ENCODE results near the gene DXO. TPM values are rescaled to one million over a fixed set of nuclear protein-coding genes. Genes with fewer than 3 reads are reported as not detected.
A peak's percentile ranks its signal among the peaks of the same experiment; 100 is the strongest.

Gene DXO
- total and polyA plus RNA-seq, 2 of the 13 experiments (the other 11 are each of a cell fraction or from before 2014, with no cell fraction given): 18.6 to 26.2 TPM

- TF ChIP-seq ZFP37 (CRISPR knock-in tag; IDR thresholded peaks at IDR 0.05; ENCODE audit: borderline replicate concordance): 0 out of 2 replicates have a peak, but pooled peaks have one; percentile 29
- peak; percentile 83 for TF ChIP-seq ZNF567 (CRISPR knock-in tag; IDR thresholded peaks at IDR 0.05; ENCODE audit: borderline replicate concordance)
- no peak; the same call in 1 of the 2 replicates for TF ChIP-seq ZBTB8A (CRISPR knock-in tag; IDR thresholded peaks at IDR 0.05; ENCODE audit: borderline replicate concordance, low read depth)
- no peak for TF ChIP-seq MED8 (CRISPR knock-in tag; IDR thresholded peaks at IDR 0.05; ENCODE audit: insufficient replicate concordance)
- TF ChIP-seq ZNF737 (CRISPR knock-in tag; IDR thresholded peaks at IDR 0.05; ENCODE audit: borderline replicate concordance): no peak
- peak; percentile 13 for TF ChIP-seq RELA (CRISPR knock-in tag; IDR thresholded peaks at IDR 0.05)
- TF ChIP-seq ZBTB43 (CRISPR knock-in tag; conservative IDR thresholded peaks at IDR 0.05): peak; percentile 86; the same call in 1 of the 2 replicates
- TF ChIP-seq, protein P1, sequence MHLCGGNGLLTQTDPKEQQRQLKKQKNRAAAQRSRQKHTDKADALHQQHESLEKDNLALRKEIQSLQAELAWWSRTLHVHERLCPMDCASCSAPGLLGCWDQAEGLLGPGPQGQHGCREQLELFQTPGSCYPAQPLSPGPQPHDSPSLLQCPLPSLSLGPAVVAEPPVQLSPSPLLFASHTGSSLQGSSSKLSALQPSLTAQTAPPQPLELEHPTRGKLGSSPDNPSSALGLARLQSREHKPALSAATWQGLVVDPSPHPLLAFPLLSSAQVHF (CRISPR knock-in tag; IDR thresholded peaks at IDR 0.05): peak; percentile 72; the same call in 1 of the 2 replicates
- TF ChIP-seq MAFG (CRISPR knock-in tag; IDR thresholded peaks at IDR 0.05): no peak
- TF ChIP-seq SETDB1 (CRISPR knock-in tag; IDR thresholded peaks at IDR 0.05; ENCODE audit: borderline replicate concordance): no peak
- no peak for TF ChIP-seq NFE2 (CRISPR knock-in tag; IDR thresholded peaks at IDR 0.05)
- peak; percentile 80 for TF ChIP-seq MED1 (CRISPR knock-in tag; IDR thresholded peaks at IDR 0.05)
- TF ChIP-seq FOXC1 (CRISPR knock-in tag; IDR thresholded peaks at IDR 0.05; ENCODE audit: borderline replicate concordance): peak; percentile 8
- TF ChIP-seq ZNF780A (CRISPR knock-in tag; IDR thresholded peaks at IDR 0.05): peak; percentile 96
- peak; percentile 76 for TF ChIP-seq TAF15 (IDR thresholded peaks at IDR 0.05; ENCODE audit: low read depth, low read length, poor library complexity, severe bottlenecking)
- peak; percentile 63 for TF ChIP-seq ZNF414 (CRISPR knock-in tag; IDR thresholded peaks at IDR 0.05)
- TF ChIP-seq, protein P2, sequence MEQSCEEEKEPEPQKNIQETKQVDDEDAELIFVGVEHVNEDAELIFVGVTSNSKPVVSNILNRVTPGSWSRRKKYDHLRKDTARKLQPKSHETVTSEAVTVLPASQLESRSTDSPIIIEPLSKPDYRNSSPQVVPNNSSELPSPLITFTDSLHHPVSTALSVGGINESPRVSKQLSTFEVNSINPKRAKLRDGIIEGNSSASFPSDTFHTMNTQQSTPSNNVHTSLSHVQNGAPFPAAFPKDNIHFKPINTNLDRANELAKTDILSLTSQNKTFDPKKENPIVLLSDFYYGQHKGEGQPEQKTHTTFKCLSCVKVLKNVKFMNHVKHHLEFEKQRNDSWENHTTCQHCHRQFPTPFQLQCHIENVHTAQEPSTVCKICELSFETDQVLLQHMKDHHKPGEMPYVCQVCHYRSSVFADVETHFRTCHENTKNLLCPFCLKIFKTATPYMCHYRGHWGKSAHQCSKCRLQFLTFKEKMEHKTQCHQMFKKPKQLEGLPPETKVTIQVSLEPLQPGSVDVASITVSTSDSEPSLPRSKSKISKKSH (CRISPR knock-in tag; IDR thresholded peaks at IDR 0.05; ENCODE audit: borderline replicate concordance): 0 out of 2 replicates have a peak, but pooled peaks have one; percentile 24
- peak; percentile 96 for TF ChIP-seq KDM4B (CRISPR knock-in tag; IDR thresholded peaks at IDR 0.05)
- peak; percentile 98 for TF ChIP-seq GATAD1 (CRISPR knock-in tag; IDR thresholded peaks at IDR 0.05)
- TF ChIP-seq ZNF768 (CRISPR knock-in tag; IDR thresholded peaks at IDR 0.05): peak; percentile 56; the same call in 1 of the 2 replicates
- peak; percentile 78 for TF ChIP-seq ZNF331 (CRISPR knock-in tag; IDR thresholded peaks at IDR 0.05)
- peak in 1 of 2 experiments; percentile 58; a peak in 1 of 4 replicates for TF ChIP-seq EP300 (IDR thresholded peaks at IDR 0.05; ENCODE audit: low read depth in 2 of 2, low read length in 2 of 2)
- 0 out of 2 replicates have a peak, but pooled peaks have one; percentile 7 for TF ChIP-seq EP300 (CRISPR knock-in tag; IDR thresholded peaks at IDR 0.05; ENCODE audit: borderline replicate concordance)
- no peak for TF ChIP-seq TEAD2 (CRISPR knock-in tag; IDR thresholded peaks at IDR 0.05)
- TF ChIP-seq ZKSCAN8 (CRISPR knock-in tag; IDR thresholded peaks at IDR 0.05; ENCODE audit: borderline replicate concordance): peak; percentile 72; the same call in 1 of the 2 replicates
Measured at GRCh38 chr6:31971993-31972708, at the start of gene DXO (continued).

Data from HepG2 (cell line).